Ovary (tissue), 9 donors: Measurements from ENCODE around the gene TRIB2. TPM values are rescaled to one million over a fixed set of nuclear protein-coding genes. Genes with fewer than 3 reads are reported as not detected.

ENCODE experiments used
- DNase-seq, 5 donors: peaks; one replicate each; pipeline ENCODE4 v3.0.0-alpha.2; 2019 to 2020
- H3K27ac ChIP-seq, 2 donors: fragments of 200-600 bp; one replicate each; pipeline versions ENCODE4 v1.5.1 to v1.8.0; 2019 to 2022
- H3K27me3 ChIP-seq: fragments of 200-600 bp; one replicate; pipeline ENCODE4 v1.8.0; 2022
- H3K36me3 ChIP-seq: fragments of 200-600 bp; sonication (generic); one replicate; pipeline ENCODE4 v1.5.1; 2019
- H3K4me1 ChIP-seq: one replicate; pipeline ENCODE4 v1.8.1; 2013; ENCODE audit warnings: mild to moderate bottlenecking, moderate library complexity; ENCODE audit not compliant: insufficient read depth
- H3K4me3 ChIP-seq: fragments of 200-600 bp; sonication (generic); one replicate; pipeline ENCODE4 v1.5.1; 2017
- H3K9me3 ChIP-seq, 2 donors: fragments of 200-600 bp in 1 of 2; sonication (generic) in 1 of 2; one replicate each; pipeline versions ENCODE4 v1.5.1 to v1.8.1; 2013 to 2019; ENCODE audit warnings: mild to moderate bottlenecking in 1 of 2, moderate library complexity in 1 of 2
- EP300 ChIP-seq: sonication (generic); formaldehyde crosslinking; IDR thresholded peaks from one replicate; pipeline ENCODE4 v1.6.1; 2017; ENCODE audit warnings: antibody characterized with exemption
- POLR2A ChIP-seq: fragments of 450-650 bp; IDR thresholded peaks from one replicate; pipeline ENCODE4 v1.6.1; 2017; ENCODE audit warnings: antibody characterized with exemption, mild to moderate bottlenecking, moderate library complexity
- WGBS, 3 donors: extraction: QIAGEN DNeasy Blood & Tissue Kit in 1 of 3; methylation state at CpG; one replicate each; pipeline versions ENCODE4 v1.1.5 to v1.1.7; 2013 to 2017; 5-methylcytosine and 5-hydroxymethylcytosine counted together
- intact Hi-C, 4 donors: fragments of 100-400 bp; cut with DNase I; formaldehyde crosslinking; loops; one replicate each; pipeline versions ENCODE4 v1.11.0 to v1.15.1; 2022 to 2023
- polyA plus RNA-seq, 2 donors: library from polyadenylated mRNA; stranded (reverse); fragments of 200-250 nt in 1 of 2; fragments of 350-450 nt in 1 of 2; fragmentation: Illumina TruSeq in 1 of 2; extraction: RNeasy Lipid Tissue Mini Kit (QIAGEN cat#74804) in 1 of 2; gene quantifications; one replicate each; pipeline ENCODE4 v1.2.3, GENCODE V29; 2013 to 2014
- total RNA-seq, 7 donors: library from RNA; depleted of rRNA in 2 of 7; stranded (reverse); fragments of >200 nt in 2 of 7; fragmentation: NEBNext Ultra II Directional in 3 of 7; extraction: Animal tissue kit (Norgen Biotek cat#: 25700) in 3 of 7; gene quantifications; one replicate each; pipeline versions ENCODE4 v1.1.0 to v1.2.4, GENCODE V29; 2016 to 2023
- TF ChIP-seq, protein P1 (sequence below), 3 donors: fragments of 450-650 bp in 2 of 3; fragments of 200-600 bp in 1 of 3; IDR thresholded peaks; one replicate each; pipeline versions ENCODE4 v1.5.1 to v1.8.0; 2016 to 2022; ENCODE audit warnings: antibody characterized with exemption in 3 of 3, mild to moderate bottlenecking in 1 of 3
- donor health status: DM: no; HTN: no; CAD: no; lungs with moderate emphysema.
- donor health status: DM: no; HTN: no; CAD: no.
- donor health status: Bipolar disorder and iron deficiency.
- donor health status: DM: yes; HTN: yes; CAD: no.
- donor health status: DM: no; HTN: no; CAD: no.
- donor health status: DM: yes; HTN: yes; CAD: no.

TRIB2 gene
- total and polyA plus RNA-seq, 9 donors, result 60.4 to 209 (median 94.7) TPM

- intact Hi-C loops, result no loop called here
- Histone ChIP-seq H3K4me3 (no peak overlapping the region), H3K27me3 (no peaks in the 10 kb centered on the region), H3K36me3 (no peaks in the 10 kb centered on the region), H3K9me3 (no peaks in the 10 kb centered on the region), H3K27ac (no peak overlapping the region), H3K4me1 (peaks cover 3% of the 10 kb centered on the region)
- 82 to 83% (median 82%) methylated on average over 4 of the region's 4 CpGs for WGBS, 3 donors
- DNase-seq, result no peak
- TF ChIP-seq POLR2A (no peak), EP300 (no peak)
- TF ChIP-seq, protein P1, sequence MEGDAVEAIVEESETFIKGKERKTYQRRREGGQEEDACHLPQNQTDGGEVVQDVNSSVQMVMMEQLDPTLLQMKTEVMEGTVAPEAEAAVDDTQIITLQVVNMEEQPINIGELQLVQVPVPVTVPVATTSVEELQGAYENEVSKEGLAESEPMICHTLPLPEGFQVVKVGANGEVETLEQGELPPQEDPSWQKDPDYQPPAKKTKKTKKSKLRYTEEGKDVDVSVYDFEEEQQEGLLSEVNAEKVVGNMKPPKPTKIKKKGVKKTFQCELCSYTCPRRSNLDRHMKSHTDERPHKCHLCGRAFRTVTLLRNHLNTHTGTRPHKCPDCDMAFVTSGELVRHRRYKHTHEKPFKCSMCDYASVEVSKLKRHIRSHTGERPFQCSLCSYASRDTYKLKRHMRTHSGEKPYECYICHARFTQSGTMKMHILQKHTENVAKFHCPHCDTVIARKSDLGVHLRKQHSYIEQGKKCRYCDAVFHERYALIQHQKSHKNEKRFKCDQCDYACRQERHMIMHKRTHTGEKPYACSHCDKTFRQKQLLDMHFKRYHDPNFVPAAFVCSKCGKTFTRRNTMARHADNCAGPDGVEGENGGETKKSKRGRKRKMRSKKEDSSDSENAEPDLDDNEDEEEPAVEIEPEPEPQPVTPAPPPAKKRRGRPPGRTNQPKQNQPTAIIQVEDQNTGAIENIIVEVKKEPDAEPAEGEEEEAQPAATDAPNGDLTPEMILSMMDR (IDR thresholded peaks at IDR 0.05), result no peak
Measured at GRCh38 chr2:12688091-12688490, 28.6 kb upstream of the TRIB2 start.

DNA sequence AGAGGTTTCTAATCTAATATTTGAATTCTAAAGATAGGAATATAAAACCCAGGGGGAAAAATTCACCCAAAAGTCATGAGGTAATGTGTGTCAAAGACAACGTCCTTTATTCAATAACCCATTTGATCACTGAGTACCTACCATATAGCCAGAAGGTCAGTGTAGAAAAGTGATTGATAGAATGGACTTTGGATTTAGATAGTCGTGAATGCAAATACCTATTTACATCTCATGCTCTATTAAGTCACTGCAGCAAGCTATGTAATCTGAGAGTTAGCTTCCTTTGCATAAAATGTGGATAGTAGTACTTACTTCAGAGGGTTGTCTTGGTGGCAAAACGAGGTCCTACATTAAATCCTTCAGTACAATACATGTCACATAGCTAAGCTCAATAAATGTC, 27.8 kb upstream of the TRIB2 start:
- 55 to 62% (median 55%) methylated on average over 3 of the region's 3 CpGs for WGBS, 3 donors
- intact Hi-C loops, result no loop called here
- no peak overlapping the region for H3K27ac ChIP-seq

GRCh38 chr2:12693509-12693908, 23.2 kb upstream of the TRIB2 start:
- intact Hi-C loops, result no loop called here
- H3K9me3 ChIP-seq, result no peaks in the 10 kb centered on the region
- H3K36me3 ChIP-seq, result no peaks in the 10 kb centered on the region
- no peak for TF ChIP-seq EP300
- no peak for TF ChIP-seq POLR2A
- TF ChIP-seq, protein P1 (IDR thresholded peaks at IDR 0.05), result no peak
- no peaks in the 10 kb centered on the region for H3K27me3 ChIP-seq
- H3K4me1 ChIP-seq, result no peaks in the 10 kb centered on the region
- no peak for DNase-seq
- no peak overlapping the region for H3K4me3 ChIP-seq
- 85 to 95% (median 92%) methylated on average over 4 of the region's 4 CpGs for WGBS, 3 donors
- no peak overlapping the region for H3K27ac ChIP-seq

More for the DNA sequence above, 27.8 kb upstream of the TRIB2 start:
- no peak for DNase-seq
- Histone ChIP-seq H3K9me3 (no peaks in the 10 kb centered on the region), H3K27me3 (no peaks in the 10 kb centered on the region), H3K4me3 (no peak overlapping the region), H3K36me3 (no peaks in the 10 kb centered on the region), H3K4me1 (peaks cover 3% of the 10 kb centered on the region)
- TF ChIP-seq, protein P1 (IDR thresholded peaks at IDR 0.05), result no peak
- no peak for TF ChIP-seq EP300
- TF ChIP-seq POLR2A, result no peak

GRCh38 chr2:12694990-12695774, 21.6 kb upstream of the TRIB2 start:
- Histone ChIP-seq H3K36me3 (no peaks in the 10 kb centered on the region), H3K4me1 (no peaks in the 10 kb centered on the region), H3K9me3 (no peaks in the 10 kb centered on the region), H3K4me3 (no peak overlapping the region), H3K27ac (no peak overlapping the region), H3K27me3 (no peaks in the 10 kb centered on the region)
- 93 to 95% (median 93%) methylated on average over 1 of the region's 1 CpG for WGBS, 3 donors
- intact Hi-C loops, result no loop called here
- DNase-seq, result no peak
- TF ChIP-seq EP300, result no peak
- TF ChIP-seq, protein P1 (IDR thresholded peaks at IDR 0.05), result no peak
- TF ChIP-seq POLR2A, result no peak
